ENCODE measurements around the gene STBD1. TPM values are rescaled to one million over a fixed set of nuclear protein-coding genes. Genes with fewer than 3 reads are reported as not detected.

The STBD1 gene
- total RNA-seq, 4 donors from 2014 or later, result 1.8 to 3.8 (median 2.4) TPM

- Histone ChIP-seq H3K27ac (peak overlapping the region in 3 of 4 donors; percentile 23 to 60 (median 43)), H3K36me3 (no peaks in the 10 kb centered on the region), H3K4me1 (peaks cover 0 to 30% (median 13%) of the 10 kb centered on the region in 3 donors), H3K4me3 (no peak overlapping the region), H3K27me3 (no peaks in the 10 kb centered on the region), H3K9me3 (peaks cover 0 to 8% (median 4%) of the 10 kb centered on the region in 3 donors)
- TF ChIP-seq, protein P1, sequence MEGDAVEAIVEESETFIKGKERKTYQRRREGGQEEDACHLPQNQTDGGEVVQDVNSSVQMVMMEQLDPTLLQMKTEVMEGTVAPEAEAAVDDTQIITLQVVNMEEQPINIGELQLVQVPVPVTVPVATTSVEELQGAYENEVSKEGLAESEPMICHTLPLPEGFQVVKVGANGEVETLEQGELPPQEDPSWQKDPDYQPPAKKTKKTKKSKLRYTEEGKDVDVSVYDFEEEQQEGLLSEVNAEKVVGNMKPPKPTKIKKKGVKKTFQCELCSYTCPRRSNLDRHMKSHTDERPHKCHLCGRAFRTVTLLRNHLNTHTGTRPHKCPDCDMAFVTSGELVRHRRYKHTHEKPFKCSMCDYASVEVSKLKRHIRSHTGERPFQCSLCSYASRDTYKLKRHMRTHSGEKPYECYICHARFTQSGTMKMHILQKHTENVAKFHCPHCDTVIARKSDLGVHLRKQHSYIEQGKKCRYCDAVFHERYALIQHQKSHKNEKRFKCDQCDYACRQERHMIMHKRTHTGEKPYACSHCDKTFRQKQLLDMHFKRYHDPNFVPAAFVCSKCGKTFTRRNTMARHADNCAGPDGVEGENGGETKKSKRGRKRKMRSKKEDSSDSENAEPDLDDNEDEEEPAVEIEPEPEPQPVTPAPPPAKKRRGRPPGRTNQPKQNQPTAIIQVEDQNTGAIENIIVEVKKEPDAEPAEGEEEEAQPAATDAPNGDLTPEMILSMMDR (IDR thresholded peaks at IDR 0.05), result no peak
- no peak for TF ChIP-seq POLR2A (IDR thresholded peaks at IDR 0.05)
- DNase-seq, result no peak
- intact Hi-C loops (cut with DNase I), result loop anchor here (10.0 kb wide), 1 partner anchor 116 kb away; no protein-coding TSS in a partner anchor
- WGBS, 2 donors, result 92 to 96% methylated on average over 4 of the region's 4 CpGs
These were observed 5.3 kb upstream of the STBD1 start for GRCh38 chr4:76301068-76301774.

DNA sequence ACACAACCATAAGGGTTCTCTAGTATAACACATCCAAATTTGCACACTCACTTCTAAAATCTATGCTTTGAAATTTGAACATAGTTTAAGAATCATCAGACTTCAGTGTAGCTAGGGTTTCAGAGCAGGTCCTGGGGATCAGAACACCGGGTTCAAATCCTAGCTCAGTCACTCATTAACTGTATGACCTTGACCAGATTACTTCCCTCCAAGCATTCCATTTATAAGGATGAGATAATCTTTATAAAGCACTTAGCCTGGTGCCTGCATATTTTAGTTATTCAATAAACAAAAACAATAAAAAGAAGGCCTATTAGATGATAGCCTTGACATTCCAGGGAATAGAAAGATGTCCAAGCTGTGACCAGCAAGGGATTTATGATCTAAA, 4.8 kb upstream of the STBD1 start:
- intact Hi-C loops (cut with DNase I), result loop anchor here (10.0 kb wide), 1 partner anchor 117 kb away; no protein-coding TSS in a partner anchor
- no peaks in the 10 kb centered on the region for H3K36me3 ChIP-seq
- H3K27me3 ChIP-seq, result no peaks in the 10 kb centered on the region
- TF ChIP-seq, protein P1 (IDR thresholded peaks at IDR 0.05), result no peak
- no peak for TF ChIP-seq POLR2A (IDR thresholded peaks at IDR 0.05)
- H3K4me1 ChIP-seq, result peaks cover 0 to 31% (median 13%) of the 10 kb centered on the region in 3 donors
- no peak overlapping the region for H3K4me3 ChIP-seq
- H3K9me3 ChIP-seq, result peaks cover 0 to 6% (median 4%) of the 10 kb centered on the region in 3 donors
- H3K27ac ChIP-seq, result peak overlapping the region in 3 of 4 donors; percentile 23 to 60 (median 43)
- WGBS, 2 donors, result 59 to 74% methylated on average over 1 of the region's 1 CpG
- no peak for DNase-seq

GRCh38 chr4:76302826-76303438, 3.6 kb upstream of the STBD1 start:
- H3K9me3 ChIP-seq, result peaks cover 0 to 4% (median 0%) of the 10 kb centered on the region in 3 donors
- no peak overlapping the region for H3K4me3 ChIP-seq
- H3K36me3 ChIP-seq, result no peaks in the 10 kb centered on the region
- no peaks in the 10 kb centered on the region for H3K27me3 ChIP-seq
- peaks cover 0 to 43% (median 17%) of the 10 kb centered on the region in 3 donors for H3K4me1 ChIP-seq
- intact Hi-C loops (cut with DNase I), result loop anchor here (10.0 kb wide), 1 partner anchor 118 kb away; no protein-coding TSS in a partner anchor
- 77 to 79% methylated on average over 3 of the region's 3 CpGs for WGBS, 2 donors
- no peak overlapping the region for H3K27ac ChIP-seq
- no peak for DNase-seq
- TF ChIP-seq, protein P1 (IDR thresholded peaks at IDR 0.05), result no peak
- TF ChIP-seq POLR2A (IDR thresholded peaks at IDR 0.05), result no peak

GRCh38 chr4:76305033-76305687, 1.4 kb upstream of the STBD1 start:
- TF ChIP-seq, protein P1 (IDR thresholded peaks at IDR 0.05), result no peak
- no peak for TF ChIP-seq POLR2A (IDR thresholded peaks at IDR 0.05)
- intact Hi-C loops (cut with DNase I), result loop anchor here (10.0 kb wide), 1 partner anchor 120 kb away; no protein-coding TSS in a partner anchor
- Histone ChIP-seq H3K27me3 (no peaks in the 10 kb centered on the region), H3K4me1 (peaks cover 0 to 48% (median 19%) of the 10 kb centered on the region in 3 donors), H3K9me3 (no peaks in the 10 kb centered on the region), H3K27ac (peak overlapping the region in 3 of 4 donors; percentile 79 to 93 (median 88)), H3K36me3 (peaks cover 0 to 11% (median 0%) of the 10 kb centered on the region in 3 donors), H3K4me3 (peak overlapping the region in 3 of 4 donors; percentile 80 to 96 (median 84))
- no peak for DNase-seq
- 80 to 85% methylated on average over 6 to 7 of the region's 7 CpGs for WGBS, 2 donors

All from esophagus squamous epithelium (tissue), 5 donors.